ENCODE data around the gene POLN. TPM values are rescaled to one million over a fixed set of nuclear protein-coding genes. Genes with fewer than 3 reads are reported as not detected.

Gene POLN
- total and polyA plus RNA-seq, 12 donors, result 0.69 to 10.6 (median 3.0) TPM

DNA sequence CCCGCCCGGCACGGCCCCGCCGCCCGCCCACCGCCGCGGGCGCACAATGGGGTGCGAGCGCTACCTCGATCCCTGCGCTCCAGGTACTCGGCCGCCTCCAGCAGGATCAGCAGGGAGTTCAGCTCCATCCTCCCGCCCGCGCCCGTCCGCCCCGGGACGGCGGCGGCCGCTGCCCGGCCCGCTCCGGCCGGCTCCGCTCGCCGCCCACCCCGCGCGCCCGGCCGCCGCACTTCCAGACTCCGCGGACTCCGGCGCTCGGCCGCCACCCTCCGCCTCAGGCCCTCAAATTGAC lies 19.9 kb upstream of the POLN start, which contains the start of gene MXD4:
MXD4 (minus strand) TSS at position 257 of the 292 bp plus-strand sequence; CDS start at position 128, 129 bp downstream.
- Histone ChIP-seq H3K4me1 (replicated peaks in 1 of 2) (peaks cover 60 to 71% of the 10 kb centered on the region in 2 donors), H3K36me3 (replicated peaks in 1 of 2) (peaks cover 0 to 9% of the 10 kb centered on the region in 2 donors), H3K27ac (peak within 1 kb of the TSS; percentile 43 to 98 (median 97)), H3K27me3 (no peaks in the 10 kb centered on the region), H3K9me3 (replicated peaks in 1 of 3) (no peaks in the 10 kb centered on the region), H3K4me3 (peak within 1 kb of the TSS; percentile 35 to 99 (median 64))
- DNase-seq, result no peak
- WGBS, 4 donors, result 0 to 1% (median 0%) methylated on average over 1 to 46 of the region's 46 CpGs; no CpG with 5 or more reads in 1 of the 4 donors
- TF ChIP-seq, protein P1, sequence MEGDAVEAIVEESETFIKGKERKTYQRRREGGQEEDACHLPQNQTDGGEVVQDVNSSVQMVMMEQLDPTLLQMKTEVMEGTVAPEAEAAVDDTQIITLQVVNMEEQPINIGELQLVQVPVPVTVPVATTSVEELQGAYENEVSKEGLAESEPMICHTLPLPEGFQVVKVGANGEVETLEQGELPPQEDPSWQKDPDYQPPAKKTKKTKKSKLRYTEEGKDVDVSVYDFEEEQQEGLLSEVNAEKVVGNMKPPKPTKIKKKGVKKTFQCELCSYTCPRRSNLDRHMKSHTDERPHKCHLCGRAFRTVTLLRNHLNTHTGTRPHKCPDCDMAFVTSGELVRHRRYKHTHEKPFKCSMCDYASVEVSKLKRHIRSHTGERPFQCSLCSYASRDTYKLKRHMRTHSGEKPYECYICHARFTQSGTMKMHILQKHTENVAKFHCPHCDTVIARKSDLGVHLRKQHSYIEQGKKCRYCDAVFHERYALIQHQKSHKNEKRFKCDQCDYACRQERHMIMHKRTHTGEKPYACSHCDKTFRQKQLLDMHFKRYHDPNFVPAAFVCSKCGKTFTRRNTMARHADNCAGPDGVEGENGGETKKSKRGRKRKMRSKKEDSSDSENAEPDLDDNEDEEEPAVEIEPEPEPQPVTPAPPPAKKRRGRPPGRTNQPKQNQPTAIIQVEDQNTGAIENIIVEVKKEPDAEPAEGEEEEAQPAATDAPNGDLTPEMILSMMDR (IDR thresholded peaks at IDR 0.05), result no peak
- peak in 1 of 2 donors; percentile 87 for TF ChIP-seq POLR2A (IDR thresholded peaks at IDR 0.05)
- intact Hi-C loops (cut with DNase I), result no loop called here

DNA sequence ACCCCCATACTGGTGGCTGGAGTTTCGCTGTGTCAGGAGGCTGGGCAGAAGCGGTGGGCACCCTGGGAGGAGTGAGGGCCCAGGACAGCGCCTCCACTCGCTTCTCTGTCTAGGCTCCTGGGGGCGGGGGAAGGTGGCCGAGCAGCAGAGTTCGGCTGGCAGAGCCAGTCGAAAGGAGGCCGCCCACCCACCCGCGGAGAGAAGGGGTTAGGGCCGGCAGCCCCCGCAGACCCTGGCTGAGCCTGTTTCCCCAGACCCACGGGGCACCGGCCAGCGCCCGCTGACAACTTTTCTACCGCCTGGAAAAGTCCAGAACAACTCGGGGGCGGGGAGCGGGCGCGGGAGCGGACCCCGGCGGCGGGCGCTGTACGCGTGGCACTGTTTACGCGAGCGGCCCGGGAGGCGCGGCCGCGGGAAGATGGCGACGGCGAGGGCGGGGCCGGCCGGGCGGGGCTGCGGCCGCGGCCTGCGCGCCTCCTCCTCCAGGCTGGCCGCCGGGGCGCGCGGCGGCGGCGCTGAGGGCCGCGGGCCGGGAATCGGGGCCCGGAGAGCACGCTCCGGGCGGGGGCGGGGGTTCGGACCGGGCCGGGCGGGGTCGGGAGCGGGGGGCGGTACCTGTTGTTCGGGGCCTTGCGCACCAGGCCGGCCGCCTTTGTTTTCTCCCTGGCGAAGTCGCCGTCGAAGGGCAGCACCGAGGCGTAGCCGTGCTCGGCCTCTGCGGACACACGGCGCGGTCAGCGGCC lies 19.4 kb upstream of the POLN start:
- H3K36me3 ChIP-seq (replicated peaks in 1 of 2), result peaks cover 0 to 9% of the 10 kb centered on the region in 2 donors
- H3K9me3 ChIP-seq (replicated peaks in 1 of 3), result no peaks in the 10 kb centered on the region
- DNase-seq, result peak in 6 of 7 donors; percentile 40 to 66 (median 50)
- intact Hi-C loops (cut with DNase I), result no loop called here
- no peaks in the 10 kb centered on the region for H3K27me3 ChIP-seq
- 0 to 2% (median 0%) methylated on average over 2 to 85 of the region's 91 CpGs for WGBS, 4 donors
- no peak for TF ChIP-seq POLR2A (IDR thresholded peaks at IDR 0.05)
- TF ChIP-seq, protein P1 (IDR thresholded peaks at IDR 0.05), result no peak
- peak overlapping the region in 4 of 5 donors; percentile 62 to 98 (median 83) for H3K27ac ChIP-seq
- H3K4me1 ChIP-seq (replicated peaks in 1 of 2), result peaks cover 62 to 71% of the 10 kb centered on the region in 2 donors
- peak overlapping the region; percentile 21 to 99 (median 48) for H3K4me3 ChIP-seq

DNA sequence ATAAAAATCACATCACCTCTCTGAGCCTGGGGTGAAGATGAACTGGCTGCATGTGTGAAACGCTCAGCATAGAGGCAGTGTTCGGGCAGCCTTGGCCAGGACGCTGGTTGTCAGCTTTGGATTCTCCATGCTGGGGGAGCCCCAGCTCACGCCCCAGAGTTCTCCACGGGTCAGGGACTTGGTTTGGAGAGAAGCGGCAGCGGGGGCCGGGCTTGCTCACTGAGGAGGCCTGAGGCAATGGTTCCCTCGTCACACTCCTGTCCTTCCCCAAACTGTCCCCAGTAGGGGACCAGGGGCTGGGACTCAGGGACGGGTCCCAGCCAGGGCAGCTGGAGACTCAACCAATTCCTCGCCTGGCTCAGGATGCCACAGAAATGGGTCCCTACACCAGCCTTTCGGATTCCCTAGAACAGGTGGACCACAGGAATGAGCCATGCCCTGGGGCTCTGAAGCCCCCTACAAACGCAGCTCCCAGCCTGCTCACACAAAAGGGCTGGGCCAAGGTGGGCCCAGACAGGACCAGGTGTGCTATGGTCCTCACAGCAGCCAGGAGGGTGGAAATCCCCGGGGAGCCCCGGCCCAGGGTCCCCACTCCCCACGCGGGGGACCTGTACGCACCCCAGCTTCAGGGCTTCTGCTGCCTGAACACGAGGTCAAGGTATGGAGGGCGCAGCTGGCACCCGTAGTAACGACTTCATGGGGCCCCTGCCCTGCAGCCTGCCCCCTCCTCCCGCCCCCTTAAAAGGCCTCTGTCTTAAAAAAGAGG lies 18.6 kb upstream of the POLN start:
- Histone ChIP-seq H3K27ac (peak overlapping the region in 2 of 5 donors; percentile 85 to 98), H3K36me3 (replicated peaks in 1 of 2) (peaks cover 0 to 9% of the 10 kb centered on the region in 2 donors), H3K9me3 (replicated peaks in 1 of 3) (no peaks in the 10 kb centered on the region), H3K27me3 (no peaks in the 10 kb centered on the region), H3K4me3 (peak overlapping the region; percentile 21 to 99 (median 48)), H3K4me1 (replicated peaks in 1 of 2) (peaks cover 62 to 71% of the 10 kb centered on the region in 2 donors)
- DNase-seq, result peak in 6 of 7 donors; percentile 35 to 64 (median 46)
- WGBS, 4 donors, result 12 to 34% (median 14%) methylated on average over 6 to 23 of the region's 23 CpGs; no CpG with 5 or more reads in 1 of the 4 donors
- TF ChIP-seq, protein P1 (IDR thresholded peaks at IDR 0.05), result no peak
- TF ChIP-seq POLR2A (IDR thresholded peaks at IDR 0.05), result no peak
- intact Hi-C loops (cut with DNase I), result no loop called here
